ENCODE data around the gene HSPB2.

The HSPB2 gene

DNA sequence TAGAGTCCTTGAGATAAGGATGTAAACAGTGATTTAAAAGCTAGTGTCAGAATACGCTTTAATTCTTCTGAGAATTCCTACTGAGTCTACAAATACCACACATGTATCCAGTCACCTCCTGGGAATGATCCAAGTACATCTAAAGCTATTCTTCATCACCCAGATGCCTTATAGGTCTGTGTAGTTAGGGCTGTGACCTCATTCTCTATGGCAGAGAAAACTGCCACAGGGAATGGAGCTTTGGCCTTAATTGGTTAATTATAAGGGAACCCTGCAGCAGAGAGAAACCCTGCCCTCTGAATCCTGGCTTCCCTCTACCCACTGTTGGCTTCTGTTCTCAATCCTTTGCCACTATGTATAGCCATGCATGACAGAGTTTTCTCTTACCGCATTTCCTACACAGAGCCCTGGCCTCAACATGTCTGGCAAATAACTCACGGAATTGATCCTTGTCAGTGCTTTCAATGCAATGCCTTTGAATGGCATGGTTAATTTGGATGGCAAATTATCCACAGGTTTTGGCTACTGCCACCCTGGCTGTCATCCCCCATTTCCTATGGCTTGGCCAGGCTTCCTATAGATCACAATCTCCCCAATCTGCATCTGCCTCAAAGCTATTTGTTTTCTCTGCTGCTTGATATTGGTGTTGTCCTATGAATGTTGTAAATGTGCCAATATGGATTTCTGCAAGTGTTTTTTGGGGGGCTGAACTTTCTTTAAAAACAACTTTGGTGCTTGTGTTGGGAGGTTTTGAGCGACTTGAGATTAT, 27.5 kb downstream of the HSPB2 start:
- DNase-seq = no peak

DNA sequence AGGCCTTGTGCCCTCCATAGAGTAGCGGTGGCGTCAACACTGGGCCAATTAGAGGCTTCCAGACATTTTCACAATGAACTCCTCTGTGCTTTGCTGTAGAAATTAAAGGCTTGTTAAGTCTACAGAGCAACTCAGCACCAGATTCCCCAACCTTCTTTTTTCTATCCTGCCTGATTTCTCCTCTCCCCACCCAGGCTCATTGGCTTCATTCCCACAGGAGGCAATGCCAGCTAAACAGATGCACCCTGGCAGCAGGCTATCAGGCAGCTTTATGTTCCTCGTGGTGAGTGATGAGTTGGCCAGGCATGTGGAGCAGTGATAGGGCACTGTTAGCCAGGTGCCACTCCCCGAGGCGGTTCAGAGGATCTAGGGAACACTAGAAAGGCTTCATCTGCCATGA, 29.4 kb downstream of the HSPB2 start:
- DNase-seq = no peak

DNA sequence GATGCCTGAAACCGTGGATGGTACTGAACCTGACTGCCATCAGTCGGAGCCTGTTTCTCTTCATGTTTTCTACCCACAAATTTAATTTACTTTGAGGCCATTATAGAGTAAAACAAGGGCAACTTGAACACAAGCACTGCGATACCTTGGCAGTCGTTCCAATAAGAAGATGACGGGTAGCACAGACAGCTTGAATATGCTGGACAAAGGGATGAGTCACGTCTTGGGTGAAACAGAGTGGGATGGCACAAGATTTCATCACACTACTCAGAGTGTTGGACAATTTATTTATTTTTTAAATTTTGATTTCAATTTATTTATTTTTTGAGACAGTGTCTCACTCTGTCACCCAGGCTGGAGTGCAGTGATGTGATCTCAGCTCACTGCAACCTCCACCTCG, 30.3 kb downstream of the HSPB2 start:
- DNase-seq = no peak

DNA sequence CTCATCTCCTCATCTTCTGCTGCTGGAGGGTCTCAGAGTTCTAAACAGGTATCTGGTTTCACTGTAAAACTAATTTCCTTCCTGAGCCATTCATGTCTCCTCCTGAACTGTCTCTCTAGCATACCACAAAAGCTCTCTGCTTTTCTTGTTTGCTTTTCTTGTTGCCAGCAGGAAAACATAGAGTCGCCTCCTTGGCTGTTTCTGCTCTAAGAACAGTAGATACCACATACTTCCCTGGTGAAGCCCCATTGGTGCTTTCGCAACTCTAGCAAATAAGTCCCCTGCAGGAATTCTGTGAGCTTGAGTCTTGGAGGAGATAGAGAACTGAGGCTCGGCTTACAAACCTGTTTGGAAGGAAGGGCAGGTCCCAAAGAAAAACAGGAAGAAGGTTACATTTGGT, 31.6 kb downstream of the HSPB2 start:
- DNase-seq = no peak

DNA sequence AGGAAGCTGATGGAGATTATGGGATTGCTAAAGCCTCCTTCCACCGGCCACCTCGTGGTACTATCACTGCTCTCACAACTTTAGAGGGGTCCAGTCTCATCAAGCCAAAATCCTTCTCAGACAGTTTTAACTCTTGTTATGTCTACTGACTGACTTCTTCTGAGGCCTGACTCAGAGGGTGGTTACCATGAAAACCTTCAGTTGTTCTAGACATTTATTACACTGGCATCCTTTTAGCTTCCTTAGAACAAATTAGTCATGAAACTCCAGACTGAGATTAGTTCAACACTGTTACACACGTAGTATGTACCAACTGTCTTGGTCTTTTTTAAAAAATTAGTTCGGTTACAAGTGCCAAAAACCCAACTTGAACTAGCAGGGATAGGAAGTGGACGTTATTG, 32.1 kb downstream of the HSPB2 start:
- no peak for DNase-seq

DNA sequence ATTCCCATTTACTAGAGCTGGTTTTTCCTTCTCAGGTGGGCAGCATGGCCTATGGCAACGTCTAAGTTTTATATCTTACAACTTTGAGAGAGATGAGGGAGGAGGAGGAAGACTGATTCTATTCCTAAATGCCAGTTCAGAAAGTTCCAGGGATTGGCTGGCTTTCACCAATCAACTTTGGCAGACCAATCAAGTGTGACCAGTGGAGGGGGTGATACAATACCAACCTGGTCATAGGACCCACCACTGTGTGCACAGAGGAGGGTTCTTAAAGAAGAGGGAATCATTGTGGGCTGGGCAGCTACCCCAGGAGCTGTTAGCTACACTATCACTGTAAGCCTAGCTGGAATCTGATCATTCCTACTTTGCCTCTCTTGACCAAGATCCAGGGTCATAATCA, 32.7 kb downstream of the HSPB2 start:
- DNase-seq = no peak

DNA sequence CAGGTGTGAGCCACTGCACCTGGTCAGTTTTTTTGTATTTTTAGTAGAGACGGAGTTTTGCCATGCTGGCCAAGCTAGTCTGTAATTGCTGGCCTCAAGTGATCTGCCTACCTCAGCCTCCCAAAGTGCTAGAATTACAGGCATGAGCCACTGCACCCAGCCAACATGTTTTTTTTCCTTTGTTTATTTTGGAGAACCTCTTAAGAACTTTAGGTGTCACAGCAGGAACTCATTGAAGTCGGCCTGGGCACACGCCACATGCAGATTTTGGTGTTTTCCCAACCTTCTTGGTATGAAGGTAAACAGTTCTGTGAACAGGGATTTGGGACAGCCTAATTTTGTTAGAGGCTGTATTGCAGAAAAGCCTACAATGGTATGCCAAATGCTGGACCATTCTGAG, 34.0 kb downstream of the HSPB2 start:
- no peak for DNase-seq

DNA sequence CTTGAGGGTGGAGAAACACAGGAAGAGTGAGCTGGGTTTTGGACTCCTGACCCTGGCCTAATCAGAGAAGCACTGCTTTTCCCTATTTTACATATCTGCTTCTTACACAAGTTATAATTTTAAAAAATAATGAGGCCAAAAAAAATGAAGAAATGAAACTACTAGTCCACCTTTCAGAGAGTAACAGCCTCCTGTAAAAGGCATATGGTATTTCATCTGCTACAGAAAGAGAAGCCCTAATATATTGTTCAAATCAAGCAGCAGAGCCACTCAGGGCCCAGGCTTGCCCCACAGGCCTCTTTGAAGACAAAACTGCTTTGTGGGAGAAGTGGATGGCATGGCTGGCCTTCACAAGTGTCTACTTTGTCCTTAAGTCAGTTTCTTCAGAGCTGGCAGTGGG, 34.6 kb downstream of the HSPB2 start:
- DNase-seq = no peak

DNA sequence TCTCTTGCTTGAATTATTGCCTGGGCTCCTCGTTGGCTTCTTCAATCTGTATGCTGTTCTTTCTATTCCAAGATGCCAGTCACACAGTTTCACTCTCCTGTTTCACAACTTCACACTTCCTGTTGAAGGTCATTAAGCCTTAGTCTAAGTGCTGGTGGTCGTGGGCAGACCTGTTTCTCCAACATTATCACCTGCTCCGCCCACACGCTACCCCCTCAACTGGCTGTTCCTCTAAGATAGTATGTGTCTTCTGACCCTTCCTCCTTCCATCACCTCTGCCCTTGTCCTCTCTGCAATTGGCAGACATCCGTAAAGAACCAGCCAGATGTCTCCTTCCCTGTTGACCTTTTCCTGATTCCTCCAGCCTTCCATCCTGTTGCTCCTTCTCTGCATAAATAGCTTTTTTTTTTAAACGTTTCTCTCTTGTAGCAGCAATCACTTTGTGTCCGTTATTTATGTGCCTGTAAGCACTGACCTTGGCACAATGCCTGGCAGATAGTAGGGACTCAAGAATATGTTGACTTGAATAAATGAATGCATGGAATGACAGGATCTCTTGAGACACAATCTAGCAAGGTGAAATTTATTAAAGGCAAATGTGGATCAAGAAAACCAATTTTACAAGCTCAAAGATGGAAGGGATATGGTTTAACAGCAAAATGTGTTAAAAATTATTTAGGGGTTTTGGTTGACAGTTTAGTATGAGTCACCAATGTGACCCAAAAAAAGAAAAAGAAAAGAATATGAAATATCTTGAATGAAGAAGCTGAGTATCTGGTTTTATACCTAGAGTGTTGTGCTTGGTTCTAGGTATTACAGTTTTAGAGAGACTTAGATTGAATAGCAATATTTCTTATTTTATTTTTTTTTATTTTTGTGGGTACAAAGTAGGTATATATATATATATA, 37.2 kb downstream of the HSPB2 start:
- no peak for DNase-seq

DNA sequence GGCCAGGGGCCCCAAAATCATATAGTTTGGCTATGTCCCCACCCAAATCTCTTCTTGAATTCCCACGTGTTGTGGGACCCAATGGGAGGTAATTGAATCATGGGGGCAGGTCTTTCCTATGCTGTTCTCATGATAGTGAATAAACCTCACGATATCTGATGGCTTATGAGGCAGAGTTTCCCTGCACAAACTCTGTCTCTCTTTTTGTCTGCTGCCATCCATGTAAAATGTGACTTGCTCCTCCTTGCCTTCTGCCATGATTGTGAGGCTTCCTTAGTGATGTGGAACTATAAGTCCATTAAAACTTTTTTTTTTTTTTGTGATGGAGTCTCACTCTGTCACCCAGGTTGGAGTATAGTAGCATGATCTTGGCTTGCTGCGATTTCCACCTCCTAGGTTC, 39.0 kb downstream of the HSPB2 start:
- no peak for DNase-seq

DNA sequence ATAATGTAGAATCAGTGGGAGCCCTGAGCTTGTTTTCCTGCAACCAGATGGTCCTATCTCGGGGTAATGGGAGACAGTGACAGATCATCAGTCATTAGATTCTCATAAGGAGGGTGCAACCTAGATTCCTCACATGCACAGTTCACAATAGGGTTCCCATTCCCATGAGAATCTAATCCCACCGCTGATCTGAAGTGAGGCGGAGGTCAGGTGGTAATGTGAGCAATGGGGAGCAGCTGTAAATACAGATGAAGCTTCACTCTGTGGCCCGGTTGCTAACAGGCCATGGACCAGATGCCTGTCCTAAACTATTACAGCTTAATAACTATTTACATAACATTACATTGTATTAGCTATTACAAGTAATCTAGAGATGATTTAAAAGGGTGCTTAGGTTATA, 41.6 kb downstream of the HSPB2 start:
- no peak for DNase-seq

DNA sequence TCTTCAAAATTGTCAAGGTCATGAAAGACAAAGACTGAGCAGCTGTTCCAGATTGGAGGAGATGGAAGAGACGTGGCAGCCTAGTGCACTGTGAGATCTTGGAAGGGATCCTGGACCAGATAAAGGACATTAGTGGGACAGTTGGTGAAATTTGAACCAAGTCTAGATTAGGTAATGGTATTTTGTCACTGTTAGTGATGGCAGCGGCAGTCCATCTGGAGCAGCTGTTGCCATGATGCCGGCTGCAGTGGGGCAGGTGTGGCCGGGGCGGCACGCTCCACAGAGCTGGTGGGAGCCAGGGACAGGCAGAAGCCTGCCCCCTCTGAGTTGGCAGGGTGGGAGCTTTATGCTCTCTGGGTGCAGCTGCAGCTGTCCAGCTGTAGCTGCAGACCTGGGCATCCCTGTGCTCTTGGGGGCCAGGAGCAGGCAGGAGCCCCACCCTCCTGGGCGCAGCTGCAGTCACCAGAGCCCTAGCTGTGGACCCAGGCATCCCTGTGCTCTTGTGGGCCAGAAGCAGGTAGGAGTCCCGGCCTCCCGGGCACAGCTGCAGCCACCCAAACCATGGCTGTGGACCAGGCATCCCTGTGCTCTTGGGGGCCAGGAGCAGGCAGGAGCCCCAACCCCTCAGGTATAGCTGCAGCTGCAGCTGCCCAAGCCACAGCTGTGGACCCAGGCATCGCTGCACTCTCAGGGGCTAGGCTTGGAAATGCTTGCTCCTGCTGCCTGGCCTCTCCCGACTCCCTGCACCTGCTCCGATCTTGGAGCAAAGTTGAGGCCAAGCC, 45.3 kb downstream of the HSPB2 start:
- DNase-seq = no peak

DNA sequence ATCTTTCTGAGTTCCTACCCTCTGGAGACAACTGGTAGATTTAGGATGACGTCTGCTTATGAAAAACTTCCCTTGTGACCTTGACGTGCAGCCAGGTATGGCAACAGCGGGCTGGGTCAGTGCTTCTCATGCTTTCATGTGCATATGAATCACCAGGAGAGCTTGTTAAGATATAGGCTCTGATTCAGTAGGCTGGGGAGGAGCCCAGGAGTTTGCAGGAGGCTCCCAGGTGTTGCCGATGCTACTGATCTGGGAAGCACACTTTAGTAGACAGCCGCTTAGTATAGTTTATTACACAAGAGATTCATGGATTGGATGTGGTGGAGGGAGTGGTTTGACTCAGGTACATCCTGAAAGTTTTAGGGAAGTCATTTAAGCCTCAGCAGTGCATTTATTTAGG, 48.4 kb downstream of the HSPB2 start:
- DNase-seq = no peak

DNA sequence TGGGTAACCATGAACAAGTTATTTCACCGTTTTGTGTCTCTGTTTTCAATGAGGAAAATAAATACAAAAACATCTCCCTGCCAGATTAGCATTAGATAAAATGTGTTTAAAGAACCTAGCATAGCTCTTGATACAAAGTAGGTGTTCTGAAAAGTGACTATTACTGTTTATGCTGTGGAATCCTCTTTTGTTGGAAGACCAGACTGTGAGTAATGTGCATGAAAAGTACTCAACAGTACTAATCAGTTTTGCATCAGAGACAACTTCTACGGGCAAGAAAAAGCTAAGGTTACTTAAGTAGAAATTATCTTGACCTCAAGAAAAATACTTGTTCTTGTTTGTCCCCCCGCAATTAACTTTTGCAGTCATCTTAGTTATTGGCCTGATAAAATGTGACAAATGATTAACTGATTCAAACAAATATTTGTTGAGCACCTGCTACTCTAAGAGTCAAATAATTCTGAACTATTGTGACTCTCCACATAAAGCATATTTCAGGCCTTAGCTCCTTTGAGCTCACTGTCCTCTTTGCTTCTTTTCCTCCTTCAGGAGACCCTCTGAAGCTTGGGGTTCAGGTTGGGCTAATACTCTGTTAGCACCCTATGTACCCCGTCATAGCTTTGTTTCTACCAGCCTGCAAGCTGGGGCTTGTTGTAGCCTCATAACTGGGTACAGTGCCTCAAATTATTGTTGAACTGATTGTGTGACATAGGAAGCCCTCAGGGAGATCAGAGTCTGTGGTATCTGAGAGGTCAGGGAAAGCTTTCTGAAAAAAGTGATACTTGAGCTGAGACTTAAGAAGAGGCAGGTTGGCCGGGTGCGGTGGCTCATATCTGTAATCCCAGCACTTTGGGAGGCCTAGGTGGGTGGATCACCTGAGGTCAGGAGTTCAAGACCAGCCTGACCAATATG, 49.1 kb downstream of the HSPB2 start:
- DNase-seq = no peak

All from activated T-cell treated with anti-CD3 and anti-CD28 coated beads, Interleukin-2, amount 50 U/mL, for 1 hour (primary cell).